ENCODE results near the gene CEP128.

Gene CEP128

GRCh38 chr14:80872645-80873044 lies 68.9 kb downstream of the CEP128 start:
- FAIRE-seq, result no peak

- FAIRE-seq, result peak; percentile 33
Observed at GRCh38 chr14:80868260-80868659, 73.3 kb downstream of the CEP128 start.

- no peak for FAIRE-seq
Observed at GRCh38 chr14:80867798-80868197, 73.7 kb downstream of the CEP128 start.

GRCh38 chr14:80867091-80867490 lies 74.4 kb downstream of the CEP128 start:
- FAIRE-seq, result no peak

GRCh38 chr14:80865565-80865964 lies 76.0 kb downstream of the CEP128 start:
- FAIRE-seq, result no peak

- FAIRE-seq, result peak; percentile 75
Observed at GRCh38 chr14:80862983-80863382, 78.6 kb downstream of the CEP128 start.

GRCh38 chr14:80862541-80862940 lies 79.0 kb downstream of the CEP128 start:
- FAIRE-seq, result no peak

GRCh38 chr14:80850197-80850814 lies 91.2 kb downstream of the CEP128 start:
- peak; percentile 98 for FAIRE-seq

- no peak for FAIRE-seq
Observed at GRCh38 chr14:80847070-80847469, 94.5 kb downstream of the CEP128 start.

- FAIRE-seq, result no peak
Observed at GRCh38 chr14:80845856-80846255, 95.7 kb downstream of the CEP128 start.

- no peak for FAIRE-seq
Observed at GRCh38 chr14:80844872-80845271, 96.7 kb downstream of the CEP128 start.

- no peak for FAIRE-seq
Observed at GRCh38 chr14:80839743-80840142, 101.8 kb downstream of the CEP128 start.

- no peak for FAIRE-seq
Observed at GRCh38 chr14:80809663-80810062, 131.9 kb downstream of the CEP128 start.

GRCh38 chr14:80805136-80805535 lies 136.4 kb downstream of the CEP128 start:
- no peak for FAIRE-seq

GRCh38 chr14:80798878-80799277 lies 142.7 kb downstream of the CEP128 start:
- FAIRE-seq, result no peak

GRCh38 chr14:80798211-80798610 lies 143.3 kb downstream of the CEP128 start:
- FAIRE-seq, result no peak

- FAIRE-seq, result no peak
Observed at GRCh38 chr14:80792771-80793170, 148.8 kb downstream of the CEP128 start.

GRCh38 chr14:80787876-80788275 lies 153.7 kb downstream of the CEP128 start:
- no peak for FAIRE-seq

- no peak for FAIRE-seq
Observed at GRCh38 chr14:80784820-80785219, 156.7 kb downstream of the CEP128 start.

GRCh38 chr14:80781972-80782367 lies 159.6 kb downstream of the CEP128 start:
- no peak for FAIRE-seq

GRCh38 chr14:80780500-80780899 lies 161.0 kb downstream of the CEP128 start:
- FAIRE-seq, result no peak

- no peak for FAIRE-seq
Observed at GRCh38 chr14:80776657-80777056, 164.9 kb downstream of the CEP128 start.

GRCh38 chr14:80776186-80776585 lies 165.4 kb downstream of the CEP128 start:
- FAIRE-seq, result peak; percentile 30

- no peak for FAIRE-seq
Observed at GRCh38 chr14:80772504-80772903, 169.0 kb downstream of the CEP128 start.

- no peak for FAIRE-seq
Observed at GRCh38 chr14:80771201-80771600, 170.3 kb downstream of the CEP128 start.
